ENCODE data around the gene TSHR.

GRCh38 chr14:81023095-81023710 lies 67.8 kb downstream of the TSHR start:
- TF ChIP-seq EZH2 (IDR thresholded peaks at IDR 0.05; ENCODE audit: borderline replicate concordance, low read depth, low read length, severe bottlenecking) (no peak), CTCF (IDR thresholded peaks at IDR 0.05; ENCODE audit: extremely low read depth in 1 of 2, insufficient read depth in 1 of 2, low read depth in 1 of 2, low read length in 2 of 2) (no peak), JUN (IDR thresholded peaks at IDR 0.05; ENCODE audit: borderline replicate concordance, insufficient read depth, insufficient read length, low read depth) (no peak), POLR2A (IDR thresholded peaks at IDR 0.05; ENCODE audit: low read depth, low read length) (no peak), MYC (IDR thresholded peaks at IDR 0.05; ENCODE audit: low read depth, low read length) (no peak)
